H9 (cell line): Measurements from ENCODE around the gene MOGAT2. TPM values are rescaled to one million over a fixed set of nuclear protein-coding genes. Genes with fewer than 3 reads are reported as not detected.

Experiments used
- DNase-seq: peaks from one replicate; pipeline ENCODE4 v3.0.0-alpha.2; 2017
- H2AFZ ChIP-seq: one replicate; pipeline ENCODE4 v1.6.1; 2013; ENCODE audit warnings: mild to moderate bottlenecking, low read length, control low read depth, moderate library complexity
- H2AK5ac ChIP-seq: 2 replicates; pipeline ENCODE4 v1.6.1; 2013; ENCODE audit warnings: low read length, control low read depth, mixed read lengths; ENCODE audit not compliant: insufficient read length
- H2BK120ac ChIP-seq: one replicate; pipeline ENCODE4 v1.6.1; 2013; ENCODE audit warnings: low read depth, mild to moderate bottlenecking, low read length, control low read depth, inconsistent platforms; ENCODE audit not compliant: poor library complexity, severe bottlenecking
- H2BK12ac ChIP-seq: 2 replicates; pipeline ENCODE4 v1.6.1; 2013; ENCODE audit warnings: low read length, control low read depth, mixed read lengths, low read depth; ENCODE audit not compliant: insufficient read length
- H2BK15ac ChIP-seq: 2 replicates; pipeline ENCODE4 v1.6.1; 2013; ENCODE audit warnings: low read depth, low read length, control low read depth
- H2BK20ac ChIP-seq: one replicate; pipeline ENCODE4 v1.6.1; 2013; ENCODE audit warnings: low read depth, mild to moderate bottlenecking, low read length, control low read depth, inconsistent platforms; ENCODE audit not compliant: poor library complexity, severe bottlenecking
- H2BK5ac ChIP-seq: 2 replicates; pipeline ENCODE4 v1.6.1; 2013; ENCODE audit warnings: low read length, control low read depth, mixed read lengths; ENCODE audit not compliant: insufficient read length
- H3K14ac ChIP-seq: 2 replicates; pipeline ENCODE4 v1.6.1; 2013; ENCODE audit warnings: low read length, control low read depth; ENCODE audit not compliant: insufficient read depth
- H3K18ac ChIP-seq: 2 replicates; pipeline ENCODE4 v1.6.1; 2013; ENCODE audit warnings: low read depth, mild to moderate bottlenecking, mixed read lengths, low read length, control low read depth; ENCODE audit not compliant: insufficient read length
- H3K23ac ChIP-seq: 2 replicates; pipeline ENCODE4 v1.6.1; 2013; ENCODE audit warnings: low read length, control low read depth, mixed read lengths, low read depth; ENCODE audit not compliant: insufficient read length
- H3K23me2 ChIP-seq: 2 replicates; pipeline ENCODE4 v1.6.1; 2013; ENCODE audit warnings: low read depth, mild to moderate bottlenecking, mixed read lengths, low read length, control low read depth; ENCODE audit not compliant: insufficient read length, poor library complexity, severe bottlenecking
- H3K27ac ChIP-seq: 2 replicates; pipeline ENCODE4 v1.5.1; 2013; ENCODE audit warnings: low read length, control low read depth, mixed read lengths, low read depth; ENCODE audit not compliant: insufficient read length
- H3K27me3 ChIP-seq: 2 replicates; pipeline ENCODE4 v1.6.1; 2013; ENCODE audit warnings: low read length, control low read depth, inconsistent platforms; ENCODE audit not compliant: insufficient read depth
- H3K4ac ChIP-seq: 2 replicates; pipeline ENCODE4 v1.6.1; 2013; ENCODE audit warnings: low read depth, mild to moderate bottlenecking, control low read depth, inconsistent platforms, low read length, moderate library complexity
- H3K4me1 ChIP-seq: 2 replicates; pipeline ENCODE4 v1.6.1; 2013; ENCODE audit warnings: low read length, control low read depth, inconsistent platforms; ENCODE audit not compliant: insufficient read depth
- H3K4me2 ChIP-seq: 2 replicates; pipeline ENCODE4 v1.6.1; 2013; ENCODE audit warnings: low read length, control low read depth, mixed read lengths; ENCODE audit not compliant: insufficient read length, insufficient read depth
- H3K56ac ChIP-seq: 2 replicates; pipeline ENCODE4 v1.6.1; 2013; ENCODE audit warnings: low read depth, mild to moderate bottlenecking, mixed read lengths, low read length, control low read depth; ENCODE audit not compliant: insufficient read length
- H3K79me1 ChIP-seq: 2 replicates; pipeline ENCODE4 v1.6.1; 2013; ENCODE audit warnings: low read depth, mild to moderate bottlenecking, moderate library complexity, low read length, control low read depth, inconsistent platforms; ENCODE audit not compliant: insufficient read depth, poor library complexity, severe bottlenecking
- H3K79me2 ChIP-seq: 2 replicates; pipeline ENCODE4 v1.6.1; 2013; ENCODE audit warnings: low read length, control low read depth, inconsistent platforms; ENCODE audit not compliant: insufficient read depth
- H3K9ac ChIP-seq: 2 replicates; pipeline ENCODE4 v1.6.1; 2013; ENCODE audit warnings: low read length, control low read depth, mixed read lengths; ENCODE audit not compliant: insufficient read length; ENCODE audit errors: extremely low read depth
- H3K9me3 ChIP-seq: one replicate; pipeline ENCODE4 v1.6.1; 2013; ENCODE audit warnings: low read depth, low read length, inconsistent platforms; ENCODE audit not compliant: control insufficient read depth
- H3T11ph ChIP-seq: one replicate; pipeline ENCODE4 v1.6.1; 2013; ENCODE audit warnings: mild to moderate bottlenecking, low read length, control low read depth, inconsistent platforms
- H4K20me1 ChIP-seq: one replicate; pipeline ENCODE4 v1.6.1; 2013; ENCODE audit not compliant: control insufficient read depth, insufficient read length, insufficient read depth
- H4K5ac ChIP-seq: 2 replicates; pipeline ENCODE4 v1.6.1; 2013; ENCODE audit warnings: low read depth, mild to moderate bottlenecking, mixed read lengths, low read length, control low read depth; ENCODE audit not compliant: insufficient read length
- H4K8ac ChIP-seq: replicated peaks from 2 replicates; pipeline ENCODE4 v1.6.1; 2013; ENCODE audit warnings: low read length, control low read depth, mixed read lengths, low read depth; ENCODE audit not compliant: insufficient read length
- H4K91ac ChIP-seq: 2 replicates; pipeline ENCODE4 v1.6.1; 2013; ENCODE audit warnings: low read depth, mild to moderate bottlenecking, moderate library complexity, mixed read lengths, low read length, control low read depth; ENCODE audit not compliant: insufficient read length
- H3K27ac Mint-ChIP-seq, 3 experiments: 2 replicates in 2 of 3; 3 replicates in 1 of 3; pipeline ENCODE4 v1.8.0; 2020 to 2021; ENCODE audit warnings: mixed read lengths in 3 of 3, mild to moderate bottlenecking in 1 of 3, moderate library complexity in 1 of 3
- H3K27me3 Mint-ChIP-seq: 2 replicates; pipeline ENCODE4 v1.8.0; 2021; ENCODE audit warnings: low read depth, mild to moderate bottlenecking, moderate library complexity, mixed read lengths
- H3K36me3 Mint-ChIP-seq, 3 experiments: 2 replicates in 2 of 3; 3 replicates in 1 of 3; pipeline ENCODE4 v1.8.0; 2020 to 2021; ENCODE audit warnings: low read depth in 3 of 3, mixed read lengths in 3 of 3; ENCODE audit not compliant: insufficient read depth in 1 of 3
- H3K4me1 Mint-ChIP-seq, 2 experiments: 2 replicates each; pipeline ENCODE4 v1.8.0; 2020; ENCODE audit warnings: mixed read lengths in 2 of 2
- H3K4me3 Mint-ChIP-seq, 2 experiments: 2 replicates in 1 of 2; 3 replicates in 1 of 2; pipeline ENCODE4 v1.8.0; 2020 to 2021; ENCODE audit warnings: mild to moderate bottlenecking in 2 of 2, mixed read lengths in 2 of 2, moderate library complexity in 1 of 2
- H3K9me3 Mint-ChIP-seq, 2 experiments: 2 replicates in 1 of 2; 3 replicates in 1 of 2; pipeline ENCODE4 v1.8.0; 2020; ENCODE audit warnings: mild to moderate bottlenecking in 2 of 2, mixed read lengths in 2 of 2, moderate library complexity in 1 of 2
- CTCF ChIP-seq: fragments of 200-600 bp; sonication (generic); conservative IDR thresholded peaks from 3 replicates; pipeline ENCODE4 v1.8.0; 2021; ENCODE audit warnings: antibody characterized with exemption, mild to moderate bottlenecking
- WGBS: extraction: QIAGEN DNeasy Blood & Tissue Kit; methylation state at CpG from one replicate; pipeline ENCODE4 v1.1.7; 2013; ENCODE audit warnings: missing lambda C conversion rate, low lambda C conversion rate, mixed read lengths; ENCODE audit not compliant: insufficient read length; ENCODE audit errors: extremely low coverage; 5-methylcytosine and 5-hydroxymethylcytosine counted together
- total RNA-seq: library from RNA; stranded (reverse); gene quantifications from 2 replicates; pipeline ENCODE4 v1.2.1, GENCODE V29; 2021

Gene MOGAT2
- total RNA-seq, 1 experiment from 2014 or later: not detected

- no peaks in the 10 kb centered on the region for H3K27me3 ChIP-seq
- no peak overlapping the region for H3K4me3 Mint-ChIP-seq
- H3K9me3 Mint-ChIP-seq: no peaks in the 10 kb centered on the region; a peak in 2 of 5 replicates
- H3K36me3 Mint-ChIP-seq: no peaks in the 10 kb centered on the region
- H3K56ac ChIP-seq: no peak overlapping the region
- no peak overlapping the region for H2AFZ ChIP-seq
- no peaks in the 10 kb centered on the region for H3K79me1 ChIP-seq
- H3K27me3 Mint-ChIP-seq: peaks cover 35% of the 10 kb centered on the region
- H3K4me1 Mint-ChIP-seq: peaks cover 5 to 13% of the 10 kb centered on the region in 2 experiments; a peak in 3 of 4 replicates
- H4K5ac ChIP-seq: no peak overlapping the region
- H4K8ac ChIP-seq: no peak overlapping the region
- WGBS: no CpG with 5 or more reads among the region's 4 CpGs
- DNase-seq: no peak
- H3K79me2 ChIP-seq: no peaks in the 10 kb centered on the region
- no peaks in the 10 kb centered on the region for H3K9me3 ChIP-seq
- H3K23ac ChIP-seq: no peak overlapping the region
- no peak overlapping the region for H2AK5ac ChIP-seq
- no peak overlapping the region for H3K18ac ChIP-seq
- no peaks in the 10 kb centered on the region for H3K4me1 ChIP-seq
- no peak overlapping the region for H2BK120ac ChIP-seq
- H3K4ac ChIP-seq: no peak overlapping the region
- H2BK12ac ChIP-seq: no peak overlapping the region
- H3K27ac Mint-ChIP-seq: no peak overlapping the region
- no peak overlapping the region for H3K27ac ChIP-seq
- no peak overlapping the region for H2BK15ac ChIP-seq
- H4K20me1 ChIP-seq: no peaks in the 10 kb centered on the region
- no peak overlapping the region for H3K4me2 ChIP-seq
- H2BK20ac ChIP-seq: no peak overlapping the region
- H3K14ac ChIP-seq: no peak overlapping the region
- H3K9ac ChIP-seq: no peak overlapping the region
- TF ChIP-seq CTCF: no peak
- H3K23me2 ChIP-seq: no peaks in the 10 kb centered on the region
- H2BK5ac ChIP-seq: no peak overlapping the region
- H4K91ac ChIP-seq: no peak overlapping the region
- H3T11ph ChIP-seq: no peak overlapping the region
These were observed 42.2 kb downstream of the MOGAT2 start for GRCh38 chr11:75759832-75760231.
